ENCODE results near the gene HIPK1.

- TF ChIP-seq ZNF274 (IDR thresholded peaks at IDR 0.05; ENCODE audit: low read depth, low read length) (no peak), SUZ12 (IDR thresholded peaks at IDR 0.05; ENCODE audit: extremely low read depth, insufficient read depth, insufficient read length) (no peak), YY1 (IDR thresholded peaks at IDR 0.05; ENCODE audit: insufficient read depth, insufficient read length) (no peak)
Measured at GRCh38 chr1:113958691-113959090, 29.6 kb downstream of the HIPK1 start.
